ENCODE measurements around the gene CST8.

The CST8 gene

GRCh38 chr20:23544133-23544532, 53.2 kb downstream of the CST8 start:
- H3K4me3 ChIP-seq (ENCODE audit: low read depth, low read length): no peak overlapping the region
- TF ChIP-seq, protein P1, sequence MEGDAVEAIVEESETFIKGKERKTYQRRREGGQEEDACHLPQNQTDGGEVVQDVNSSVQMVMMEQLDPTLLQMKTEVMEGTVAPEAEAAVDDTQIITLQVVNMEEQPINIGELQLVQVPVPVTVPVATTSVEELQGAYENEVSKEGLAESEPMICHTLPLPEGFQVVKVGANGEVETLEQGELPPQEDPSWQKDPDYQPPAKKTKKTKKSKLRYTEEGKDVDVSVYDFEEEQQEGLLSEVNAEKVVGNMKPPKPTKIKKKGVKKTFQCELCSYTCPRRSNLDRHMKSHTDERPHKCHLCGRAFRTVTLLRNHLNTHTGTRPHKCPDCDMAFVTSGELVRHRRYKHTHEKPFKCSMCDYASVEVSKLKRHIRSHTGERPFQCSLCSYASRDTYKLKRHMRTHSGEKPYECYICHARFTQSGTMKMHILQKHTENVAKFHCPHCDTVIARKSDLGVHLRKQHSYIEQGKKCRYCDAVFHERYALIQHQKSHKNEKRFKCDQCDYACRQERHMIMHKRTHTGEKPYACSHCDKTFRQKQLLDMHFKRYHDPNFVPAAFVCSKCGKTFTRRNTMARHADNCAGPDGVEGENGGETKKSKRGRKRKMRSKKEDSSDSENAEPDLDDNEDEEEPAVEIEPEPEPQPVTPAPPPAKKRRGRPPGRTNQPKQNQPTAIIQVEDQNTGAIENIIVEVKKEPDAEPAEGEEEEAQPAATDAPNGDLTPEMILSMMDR (IDR thresholded peaks at IDR 0.05; ENCODE audit: borderline replicate concordance, insufficient read depth, low read depth, low read length): no peak

Measured in GM12875 (cell line).